Neutrophil (primary cell): ENCODE results near the gene EYA2.

ENCODE experiments used
- H3K27ac ChIP-seq: fragments of 200-600 bp; sonication (generic); 2 replicates; pipeline ENCODE4 v1.5.1; 2016; ENCODE audit warnings: mild to moderate bottlenecking, moderate library complexity
- H3K27me3 ChIP-seq: fragments of 200-600 bp; sonication (generic); 2 replicates; pipeline ENCODE4 v1.6.0; 2016; ENCODE audit warnings: mild to moderate bottlenecking
- H3K36me3 ChIP-seq: fragments of 200-600 bp; sonication (generic); 2 replicates; pipeline ENCODE4 v1.5.1; 2017
- H3K4me1 ChIP-seq, 2 experiments: fragments of 200-600 bp in 1 of 2; sonication (generic) in 1 of 2; 1 replicate in 1 of 2; 2 replicates in 1 of 2; pipeline versions ENCODE4 v1.5.1 to v1.6.1; 2013 to 2016; ENCODE audit warnings: low read depth in 1 of 2, low read length in 1 of 2, mild to moderate bottlenecking in 1 of 2, moderate library complexity in 1 of 2; ENCODE audit not compliant: control insufficient read depth in 1 of 2, insufficient read depth in 1 of 2
- H3K4me3 ChIP-seq, 2 experiments: fragments of 200-600 bp in 1 of 2; sonication (generic) in 1 of 2; 1 replicate in 1 of 2; 2 replicates in 1 of 2; pipeline ENCODE4 v1.5.1; 2013 to 2016; ENCODE audit warnings: low read depth in 1 of 2, low read length in 1 of 2, mild to moderate bottlenecking in 1 of 2, moderate library complexity in 1 of 2
- H3K9me3 ChIP-seq: fragments of 200-600 bp; sonication (generic); 2 replicates; pipeline ENCODE4 v1.5.1; 2016
- TF ChIP-seq, protein P1 (sequence below): fragments of 200-600 bp; sonication (generic); IDR thresholded peaks from 2 replicates; pipeline ENCODE4 v1.5.1; 2016; ENCODE audit warnings: antibody characterized with exemption

EYA2 gene

DNA sequence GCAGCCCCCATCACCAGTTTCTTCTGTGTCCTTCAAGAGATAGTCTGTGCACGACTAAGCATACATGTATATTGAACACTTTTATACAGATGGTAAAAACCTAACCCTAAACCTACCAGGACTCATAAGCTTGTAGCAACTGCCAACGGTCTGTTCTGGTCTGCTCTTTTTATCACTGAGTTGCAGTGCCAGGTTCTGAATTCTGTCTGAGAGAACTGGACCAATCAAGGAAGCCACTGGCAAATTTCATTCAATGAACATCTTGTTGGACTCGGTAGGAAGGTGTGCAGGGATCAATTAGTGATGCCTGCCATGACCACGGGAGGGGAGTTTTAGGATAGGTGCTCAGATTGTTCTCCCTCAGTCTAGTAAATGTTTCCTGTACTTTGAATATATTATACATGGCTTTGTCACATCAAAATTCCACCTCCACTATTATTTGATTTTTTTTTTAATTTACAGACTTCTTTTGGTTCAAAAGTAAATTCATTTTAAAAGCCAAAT is 146.8 kb downstream of the EYA2 start:
- H3K4me1 ChIP-seq = no peaks in the 10 kb centered on the region
- no peaks in the 10 kb centered on the region for H3K27me3 ChIP-seq
- TF ChIP-seq, protein P1, sequence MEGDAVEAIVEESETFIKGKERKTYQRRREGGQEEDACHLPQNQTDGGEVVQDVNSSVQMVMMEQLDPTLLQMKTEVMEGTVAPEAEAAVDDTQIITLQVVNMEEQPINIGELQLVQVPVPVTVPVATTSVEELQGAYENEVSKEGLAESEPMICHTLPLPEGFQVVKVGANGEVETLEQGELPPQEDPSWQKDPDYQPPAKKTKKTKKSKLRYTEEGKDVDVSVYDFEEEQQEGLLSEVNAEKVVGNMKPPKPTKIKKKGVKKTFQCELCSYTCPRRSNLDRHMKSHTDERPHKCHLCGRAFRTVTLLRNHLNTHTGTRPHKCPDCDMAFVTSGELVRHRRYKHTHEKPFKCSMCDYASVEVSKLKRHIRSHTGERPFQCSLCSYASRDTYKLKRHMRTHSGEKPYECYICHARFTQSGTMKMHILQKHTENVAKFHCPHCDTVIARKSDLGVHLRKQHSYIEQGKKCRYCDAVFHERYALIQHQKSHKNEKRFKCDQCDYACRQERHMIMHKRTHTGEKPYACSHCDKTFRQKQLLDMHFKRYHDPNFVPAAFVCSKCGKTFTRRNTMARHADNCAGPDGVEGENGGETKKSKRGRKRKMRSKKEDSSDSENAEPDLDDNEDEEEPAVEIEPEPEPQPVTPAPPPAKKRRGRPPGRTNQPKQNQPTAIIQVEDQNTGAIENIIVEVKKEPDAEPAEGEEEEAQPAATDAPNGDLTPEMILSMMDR = no peak
- no peaks in the 10 kb centered on the region for H3K9me3 ChIP-seq
- no peaks in the 10 kb centered on the region for H3K36me3 ChIP-seq
- no peak overlapping the region for H3K27ac ChIP-seq
- H3K4me3 ChIP-seq = no peak overlapping the region

DNA sequence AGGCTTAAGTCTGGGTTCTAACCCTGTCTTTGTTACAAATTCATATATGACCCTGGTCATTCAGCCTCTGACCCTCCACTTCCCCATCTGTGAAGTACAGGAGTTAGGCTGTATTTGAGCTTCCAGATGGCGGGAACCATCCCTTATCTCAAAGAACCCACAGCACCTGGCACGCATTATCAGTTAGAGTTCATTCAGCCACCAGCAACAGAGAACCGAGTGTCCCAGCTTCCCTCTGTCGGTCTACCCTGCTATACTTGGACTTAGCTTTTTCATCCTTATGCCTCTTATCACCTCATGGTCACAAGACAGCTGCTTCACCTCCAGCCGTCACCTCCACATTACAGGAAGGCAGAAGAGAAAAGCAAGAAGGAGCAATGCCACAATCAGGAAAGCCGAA is 147.8 kb downstream of the EYA2 start:
- Histone ChIP-seq H3K27ac (no peak overlapping the region), H3K4me3 (no peak overlapping the region), H3K36me3 (no peaks in the 10 kb centered on the region), H3K4me1 (no peaks in the 10 kb centered on the region), H3K27me3 (no peaks in the 10 kb centered on the region), H3K9me3 (no peaks in the 10 kb centered on the region)
- TF ChIP-seq, protein P1 = no peak

DNA sequence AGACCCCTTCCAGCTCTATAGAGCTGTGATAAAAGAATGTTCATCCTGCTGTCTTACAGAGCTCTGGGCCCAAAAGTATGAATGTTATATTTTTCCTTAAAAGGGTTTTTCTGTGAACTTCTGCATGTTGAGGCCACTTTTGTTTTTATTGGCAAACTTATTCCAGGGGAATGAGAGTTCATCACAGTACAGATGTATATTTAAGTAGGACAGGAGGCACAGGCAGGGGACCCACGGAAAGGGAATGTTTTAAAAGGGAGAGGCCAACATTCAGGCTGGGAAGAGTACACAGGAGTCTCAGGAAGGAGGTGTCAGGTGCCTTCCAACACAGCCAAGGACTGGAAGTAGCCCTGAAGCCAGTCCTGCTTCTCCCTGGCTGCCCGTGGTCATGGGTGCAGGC is 148.4 kb downstream of the EYA2 start:
- Histone ChIP-seq H3K9me3 (no peaks in the 10 kb centered on the region), H3K4me1 (no peaks in the 10 kb centered on the region), H3K27me3 (no peaks in the 10 kb centered on the region), H3K4me3 (no peak overlapping the region), H3K27ac (no peak overlapping the region), H3K36me3 (no peaks in the 10 kb centered on the region)
- TF ChIP-seq, protein P1 = no peak

DNA sequence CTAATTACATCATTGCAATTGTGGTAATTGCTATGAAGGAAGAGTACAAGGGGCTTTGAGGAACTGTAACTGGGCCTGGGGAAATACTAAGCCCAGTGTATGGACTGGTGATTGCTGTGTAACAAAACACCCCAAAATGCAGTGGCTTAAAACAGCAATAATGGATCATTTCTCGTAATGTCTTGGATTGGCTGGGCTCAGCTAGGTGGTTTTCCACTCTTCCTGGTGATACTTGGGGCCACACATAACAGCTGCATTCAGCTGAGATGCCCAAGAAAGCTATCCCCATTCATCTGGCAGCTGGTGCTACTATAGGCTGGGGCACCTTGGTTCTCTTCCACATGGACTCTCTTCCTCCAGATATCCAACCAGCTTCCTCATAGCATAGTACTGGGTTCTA is 150.3 kb downstream of the EYA2 start:
- no peaks in the 10 kb centered on the region for H3K9me3 ChIP-seq
- H3K27me3 ChIP-seq = no peaks in the 10 kb centered on the region
- H3K27ac ChIP-seq = no peak overlapping the region
- H3K4me3 ChIP-seq = no peak overlapping the region
- H3K36me3 ChIP-seq = no peaks in the 10 kb centered on the region
- TF ChIP-seq, protein P1 = no peak
- no peaks in the 10 kb centered on the region for H3K4me1 ChIP-seq

DNA sequence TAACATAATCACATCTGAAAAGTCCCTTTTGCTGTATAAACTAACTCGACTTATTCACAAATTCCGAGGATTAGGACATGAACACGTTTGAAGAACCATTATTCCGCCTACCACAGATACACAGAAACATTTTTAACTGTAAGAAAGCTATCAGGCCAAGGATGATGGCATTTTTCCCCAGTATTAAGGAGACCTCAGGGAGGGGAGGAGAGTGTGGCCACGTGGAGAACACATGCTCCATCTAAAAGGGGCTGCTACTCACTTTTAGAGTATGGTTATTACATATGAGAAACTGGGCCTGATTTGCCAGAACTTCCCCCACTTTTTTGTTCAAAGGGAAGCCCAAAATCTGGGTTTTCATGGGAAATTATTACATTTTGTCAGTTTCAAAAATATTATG is 153.4 kb downstream of the EYA2 start:
- Histone ChIP-seq H3K27ac (no peak overlapping the region), H3K4me3 (no peak overlapping the region), H3K9me3 (no peaks in the 10 kb centered on the region), H3K4me1 (no peaks in the 10 kb centered on the region), H3K27me3 (no peaks in the 10 kb centered on the region), H3K36me3 (no peaks in the 10 kb centered on the region)
- TF ChIP-seq, protein P1 = no peak

DNA sequence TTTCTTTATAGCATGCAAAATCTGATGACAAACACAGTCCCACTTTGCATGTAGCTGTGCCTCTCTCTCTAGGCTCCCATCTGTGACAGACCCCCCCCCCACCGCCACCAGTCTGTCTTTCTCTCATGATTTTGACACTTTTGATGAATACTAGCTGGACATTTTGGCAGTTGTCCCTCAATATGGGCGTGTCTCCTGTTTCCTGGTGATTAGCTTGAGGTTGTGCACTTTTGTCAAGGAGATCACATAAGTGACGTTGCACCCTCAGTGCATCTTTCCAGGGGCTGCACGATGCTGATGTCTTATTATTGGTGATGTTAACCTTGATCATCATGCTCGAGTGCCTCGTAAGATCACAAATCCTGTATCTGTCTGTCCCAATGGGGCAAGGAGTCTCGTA is 155.1 kb downstream of the EYA2 start:
- Histone ChIP-seq H3K27ac (no peak overlapping the region), H3K36me3 (no peaks in the 10 kb centered on the region), H3K4me1 (no peaks in the 10 kb centered on the region), H3K9me3 (no peaks in the 10 kb centered on the region), H3K27me3 (no peaks in the 10 kb centered on the region), H3K4me3 (no peak overlapping the region)
- TF ChIP-seq, protein P1 = no peak
